Large intestine (tissue), 3 donors: ENCODE measurements around the gene VWF. TPM values are rescaled to one million over a fixed set of nuclear protein-coding genes. Genes with fewer than 3 reads are reported as not detected.
"Not testable (repeated sequence)": the region's sequence is repeated elsewhere in the genome, so short reads cannot be mapped to it uniquely, and the experiment has no call there.

Experiments used
- DNase-seq, 2 donors: peaks; one replicate each; pipeline versions ENCODE4 v3.0.0 to v3.0.0-alpha.2; 2013
- H3K27ac ChIP-seq: one replicate; pipeline ENCODE4 v1.5.1; 2013; ENCODE audit warnings: low read length
- H3K27me3 ChIP-seq: 2 replicates; pipeline ENCODE4 v1.6.1; 2013; ENCODE audit warnings: low read length; ENCODE audit not compliant: control insufficient read depth, insufficient read depth
- H3K36me3 ChIP-seq: 2 replicates; pipeline ENCODE4 v1.6.1; 2013; ENCODE audit warnings: low read length; ENCODE audit not compliant: control insufficient read depth, insufficient read depth
- H3K4me1 ChIP-seq: one replicate; pipeline ENCODE4 v1.6.1; 2013; ENCODE audit warnings: low read length; ENCODE audit not compliant: control insufficient read depth, insufficient read depth
- H3K4me3 ChIP-seq: one replicate; pipeline ENCODE4 v1.5.1; 2013; ENCODE audit warnings: low read length
- H3K9me3 ChIP-seq: one replicate; pipeline ENCODE4 v1.6.1; 2013; ENCODE audit warnings: mild to moderate bottlenecking, low read depth, low read length, moderate library complexity; ENCODE audit not compliant: control insufficient read depth
- WGBS: methylation state at CpG from one replicate; pipeline ENCODE4 v1.1.5; 2013; ENCODE audit warnings: low lambda C conversion rate; ENCODE audit not compliant: insufficient coverage; 5-methylcytosine and 5-hydroxymethylcytosine counted together
- polyA plus RNA-seq: library from polyadenylated mRNA; unstranded; fragments of 120-200 nt; gene quantifications from one replicate; pipeline ENCODE4 v1.2.1, GENCODE V29; 2013

VWF gene
- polyA plus RNA-seq, 1 donor = 13.8 TPM

DNA sequence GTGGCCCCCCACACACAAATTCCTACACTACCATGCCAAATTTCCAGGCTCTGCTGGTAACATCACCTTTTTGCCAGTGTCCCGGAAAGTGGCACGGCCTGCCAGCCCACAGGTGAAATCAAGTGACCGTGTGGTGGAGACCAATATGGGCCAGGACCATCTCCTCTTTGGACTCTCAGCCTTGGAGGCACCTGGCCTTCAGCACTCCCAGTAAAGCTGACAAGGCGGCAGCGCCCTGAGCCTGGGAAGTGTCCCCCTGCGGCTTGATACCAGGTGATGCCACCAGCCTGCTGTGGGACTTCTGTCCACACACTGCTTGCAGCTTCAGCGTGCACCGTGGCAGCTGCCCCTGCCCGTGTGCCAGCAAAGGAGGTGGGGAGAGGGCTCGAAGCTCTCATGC, 104.0 kb downstream of the VWF start:
- WGBS = no CpG with 5 or more reads among the region's 10 CpGs
- not testable (repeated sequence) for DNase-seq, H3K9me3 ChIP-seq, H3K36me3 ChIP-seq, H3K27me3 ChIP-seq, H3K4me1 ChIP-seq, H3K27ac ChIP-seq, H3K4me3 ChIP-seq

DNA sequence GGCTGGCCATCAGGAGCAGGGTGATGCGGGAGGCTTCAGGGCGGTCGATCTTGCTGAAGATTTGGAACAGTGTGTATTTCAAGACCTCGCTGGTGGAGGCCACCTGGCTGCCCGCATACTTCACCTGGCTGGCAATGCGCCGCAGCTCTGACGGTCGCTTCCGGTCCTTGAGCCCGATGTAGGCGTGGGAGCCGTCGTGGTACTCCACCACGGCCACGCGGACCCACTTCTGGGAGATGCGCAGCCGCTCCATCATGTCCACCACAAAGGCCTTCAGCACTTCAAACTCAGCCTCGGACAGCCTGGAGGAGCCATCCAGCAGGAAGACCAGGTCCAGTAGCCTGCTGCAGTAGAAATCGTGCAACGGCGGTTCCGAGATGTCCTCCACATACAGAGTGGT, 105.2 kb downstream of the VWF start:
- H3K9me3 ChIP-seq, H3K4me3 ChIP-seq, H3K36me3 ChIP-seq, DNase-seq, H3K4me1 ChIP-seq, H3K27ac ChIP-seq, H3K27me3 ChIP-seq: not testable (repeated sequence)
- WGBS = no CpG with 5 or more reads among the region's 24 CpGs

- no peak overlapping the region for H3K27ac ChIP-seq
- no peaks in the 10 kb centered on the region for H3K9me3 ChIP-seq
- no CpG with 5 or more reads among the region's 10 CpGs for WGBS
- no peak overlapping the region for H3K4me3 ChIP-seq
- no peaks in the 10 kb centered on the region for H3K27me3 ChIP-seq
- no peak for DNase-seq
- H3K4me1 ChIP-seq = peaks cover 4% of the 10 kb centered on the region
- no peaks in the 10 kb centered on the region for H3K36me3 ChIP-seq
Measured at GRCh38 chr12:6018265-6018664, 106.2 kb downstream of the VWF start.

DNA sequence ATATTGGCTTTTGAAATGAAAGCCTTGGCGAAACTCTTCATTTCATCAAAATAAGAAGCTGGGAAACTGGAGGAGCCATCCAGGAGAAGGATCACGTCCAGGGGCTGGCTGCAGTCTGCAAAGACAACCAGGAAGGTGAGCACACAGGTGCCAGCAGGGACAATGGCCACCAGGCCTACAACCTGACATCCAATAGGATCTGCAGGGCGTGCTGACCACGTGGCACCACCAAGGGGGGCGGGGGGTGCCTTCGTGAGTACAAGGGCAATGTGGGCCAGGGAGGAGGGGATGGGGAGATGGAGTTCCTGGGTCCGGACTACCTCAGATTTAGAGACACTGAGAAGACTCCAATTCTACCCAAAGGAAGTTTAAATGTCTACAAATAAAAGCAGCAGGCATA, 107.7 kb downstream of the VWF start:
- Histone ChIP-seq H3K4me1 (peaks cover 4% of the 10 kb centered on the region), H3K9me3 (no peaks in the 10 kb centered on the region), H3K4me3 (no peak overlapping the region), H3K27me3 (no peaks in the 10 kb centered on the region), H3K27ac (no peak overlapping the region), H3K36me3 (no peaks in the 10 kb centered on the region)
- no CpG with 5 or more reads among the region's 7 CpGs for WGBS
- no peak for DNase-seq

GRCh38 chr12:6016004-6016403, 108.5 kb downstream of the VWF start:
- H3K9me3 ChIP-seq, H3K4me1 ChIP-seq, H3K27ac ChIP-seq, H3K27me3 ChIP-seq, H3K36me3 ChIP-seq, H3K4me3 ChIP-seq, DNase-seq: not testable (repeated sequence)
- no CpG with 5 or more reads among the region's 12 CpGs for WGBS

DNA sequence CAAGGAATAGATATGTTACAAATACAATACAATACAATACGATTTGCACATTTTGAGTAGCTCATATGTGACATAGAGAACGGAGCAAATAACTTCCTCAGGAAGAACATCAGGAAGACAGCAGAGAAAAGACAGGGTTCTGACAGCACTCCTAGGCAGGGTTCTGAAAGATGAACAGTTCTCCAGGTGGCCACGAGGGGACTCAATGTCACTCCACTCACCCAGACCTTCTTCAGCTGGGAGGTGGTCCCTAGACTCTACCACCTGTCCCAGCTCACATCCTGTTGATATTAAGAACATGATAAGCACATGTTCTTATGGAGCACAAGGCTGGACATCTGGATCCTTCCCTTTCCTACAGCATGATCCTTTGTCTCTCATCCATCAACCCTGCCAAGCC, 109.2 kb downstream of the VWF start:
- H3K4me3 ChIP-seq, H3K27me3 ChIP-seq, H3K27ac ChIP-seq, DNase-seq, H3K36me3 ChIP-seq, H3K4me1 ChIP-seq, H3K9me3 ChIP-seq: not testable (repeated sequence)
- no CpG with 5 or more reads among the region's 3 CpGs for WGBS

DNA sequence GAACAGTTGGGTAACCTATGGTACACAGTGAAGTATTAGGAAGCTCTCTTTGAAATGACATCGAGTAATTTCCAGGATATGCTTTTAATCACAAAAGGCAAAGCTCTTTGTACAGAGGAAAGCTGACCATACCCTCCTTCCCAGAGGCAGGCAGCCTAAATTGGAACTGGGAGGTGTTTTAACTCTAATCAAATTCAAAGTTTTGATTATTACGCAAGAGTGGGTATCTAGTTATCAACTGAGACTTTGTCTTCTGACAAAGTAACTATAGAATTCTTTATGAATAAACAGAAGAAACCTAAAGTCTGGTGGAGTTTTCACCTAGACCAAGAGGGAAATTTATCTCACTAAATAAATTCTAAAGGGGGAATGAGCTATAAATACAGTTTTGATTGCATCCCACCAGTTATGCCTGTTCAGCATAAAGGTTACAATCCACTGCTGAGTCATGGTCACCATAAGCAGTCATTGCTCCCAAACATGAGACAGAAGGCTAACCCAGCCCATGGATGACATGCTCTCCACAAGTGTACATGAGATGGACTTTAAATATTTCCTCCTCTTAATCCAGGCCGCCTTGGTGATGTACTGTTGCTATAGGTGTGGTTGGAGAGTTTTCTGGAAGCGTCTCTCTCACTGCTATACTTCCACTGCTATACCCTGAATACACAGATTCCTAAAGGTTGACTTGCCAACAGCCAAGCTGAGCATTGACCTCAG, 113.7 kb downstream of the VWF start:
- not testable (repeated sequence) for H3K36me3 ChIP-seq, H3K9me3 ChIP-seq, H3K27ac ChIP-seq, H3K4me1 ChIP-seq, H3K4me3 ChIP-seq, H3K27me3 ChIP-seq, DNase-seq
- WGBS = no CpG with 5 or more reads among the region's 4 CpGs

GRCh38 chr12:5997260-5997659, 127.2 kb downstream of the VWF start:
- no peak for DNase-seq
- no peak overlapping the region for H3K27ac ChIP-seq
- H3K9me3 ChIP-seq = no peaks in the 10 kb centered on the region
- no peaks in the 10 kb centered on the region for H3K27me3 ChIP-seq
- H3K4me3 ChIP-seq = no peak overlapping the region
- H3K36me3 ChIP-seq = no peaks in the 10 kb centered on the region
- no peaks in the 10 kb centered on the region for H3K4me1 ChIP-seq
- WGBS = 100% methylated on average over 1 of the region's 3 CpGs

GRCh38 chr12:5996459-5996858, 128.0 kb downstream of the VWF start:
- H3K27ac ChIP-seq = no peak overlapping the region
- no peaks in the 10 kb centered on the region for H3K27me3 ChIP-seq
- no peak for DNase-seq
- no peaks in the 10 kb centered on the region for H3K4me1 ChIP-seq
- WGBS = 100% methylated on average over 2 of the region's 3 CpGs
- no peaks in the 10 kb centered on the region for H3K36me3 ChIP-seq
- no peaks in the 10 kb centered on the region for H3K9me3 ChIP-seq
- no peak overlapping the region for H3K4me3 ChIP-seq

DNA sequence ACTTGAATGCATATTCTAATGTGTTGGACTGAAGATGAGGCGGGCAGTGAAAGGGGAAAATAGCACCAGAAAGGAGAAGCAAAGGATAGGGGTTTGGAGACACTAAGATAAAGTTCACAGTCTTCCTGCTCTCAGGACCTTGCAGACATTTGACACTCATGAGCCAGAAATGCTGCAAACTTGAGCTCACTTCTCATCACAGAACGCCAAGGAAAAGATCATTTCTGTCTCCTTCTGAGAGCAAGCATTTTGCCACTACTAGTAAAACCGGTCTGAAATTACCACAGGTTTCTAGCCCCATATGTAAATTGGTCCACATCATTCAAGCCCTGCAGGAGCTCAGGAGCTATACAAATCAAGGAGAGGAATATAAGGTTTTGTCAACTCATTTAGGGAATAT, 134.8 kb downstream of the VWF start:
- Histone ChIP-seq H3K4me1 (peaks cover 3% of the 10 kb centered on the region), H3K36me3 (no peaks in the 10 kb centered on the region), H3K27me3 (no peaks in the 10 kb centered on the region), H3K27ac (no peak overlapping the region), H3K4me3 (no peak overlapping the region), H3K9me3 (no peaks in the 10 kb centered on the region)
- WGBS = 75% methylated on average over 1 of the region's 3 CpGs
- no peak for DNase-seq

- no peak overlapping the region for H3K27ac ChIP-seq
- WGBS = 0% methylated on average over 1 of the region's 10 CpGs
- peaks cover 3% of the 10 kb centered on the region for H3K4me1 ChIP-seq
- DNase-seq = peak; percentile 68 to 70
- no peaks in the 10 kb centered on the region for H3K27me3 ChIP-seq
- no peak overlapping the region for H3K4me3 ChIP-seq
- H3K9me3 ChIP-seq = no peaks in the 10 kb centered on the region
- H3K36me3 ChIP-seq = no peaks in the 10 kb centered on the region
Measured at GRCh38 chr12:5988659-5989116, 135.8 kb downstream of the VWF start.
